Effector memory CD4-positive, alpha-beta T cell (primary cell): ENCODE data around the gene ADARB2.

ENCODE experiments used
- DNase-seq, 3 donors: peaks; one replicate each; pipeline ENCODE4 v3.0.0-alpha.2; 2020
- H3K27ac ChIP-seq: 2 replicates; pipeline ENCODE4 v1.7.0; 2013; ENCODE audit warnings: mild to moderate bottlenecking, low read length, moderate library complexity; ENCODE audit not compliant: insufficient read depth, poor library complexity, severe bottlenecking
- H3K27me3 ChIP-seq: replicated peaks from 2 replicates; pipeline ENCODE4 v1.7.0; 2013; ENCODE audit warnings: mild to moderate bottlenecking, low read length; ENCODE audit not compliant: insufficient read depth, control insufficient read depth, poor library complexity, severe bottlenecking
- H3K36me3 ChIP-seq: 2 replicates; pipeline ENCODE4 v1.7.0; 2013; ENCODE audit warnings: mild to moderate bottlenecking, low read length, moderate library complexity; ENCODE audit not compliant: control insufficient read depth, insufficient read depth
- H3K4me1 ChIP-seq: 2 replicates; pipeline ENCODE4 v1.7.0; 2013; ENCODE audit warnings: low read length, mild to moderate bottlenecking; ENCODE audit not compliant: control insufficient read depth, insufficient read depth, poor library complexity, severe bottlenecking
- H3K4me3 ChIP-seq: 2 replicates; pipeline ENCODE4 v1.7.0; 2013; ENCODE audit warnings: low read length, low read depth, mild to moderate bottlenecking; ENCODE audit not compliant: insufficient read depth, poor library complexity, severe bottlenecking
- H3K9me3 ChIP-seq: 2 replicates; pipeline ENCODE4 v1.7.0; 2013; ENCODE audit warnings: mild to moderate bottlenecking, low read length, moderate library complexity; ENCODE audit not compliant: control insufficient read depth

Gene ADARB2

GRCh38 chr10:1716839-1717238, 20.5 kb downstream of the ADARB2 start:
- Histone ChIP-seq H3K4me1 (no peaks in the 10 kb centered on the region), H3K27me3 (peaks cover 7% of the 10 kb centered on the region), H3K36me3 (no peaks in the 10 kb centered on the region), H3K9me3 (no peaks in the 10 kb centered on the region), H3K27ac (no peak overlapping the region), H3K4me3 (no peak overlapping the region)
- no peak for DNase-seq

DNA sequence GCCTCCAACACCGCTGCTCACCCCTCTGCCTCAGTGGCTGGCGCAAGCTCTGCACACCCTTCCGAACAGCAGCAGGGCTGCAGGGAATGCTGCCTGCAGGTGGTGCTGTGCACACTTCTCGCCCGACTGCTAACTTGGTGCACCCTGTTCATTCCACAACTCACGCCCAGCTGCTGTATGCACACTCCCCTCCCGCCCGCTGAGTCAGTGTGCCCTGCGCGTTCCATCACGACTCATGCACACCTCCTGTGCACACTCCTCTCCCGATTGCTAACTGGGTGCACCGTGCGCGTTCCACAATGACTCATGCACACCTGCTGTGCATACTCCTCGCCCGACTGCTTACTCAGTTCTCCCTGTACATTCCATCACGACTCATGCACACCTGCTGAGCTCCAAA, 21.5 kb downstream of the ADARB2 start:
- no peaks in the 10 kb centered on the region for H3K4me1 ChIP-seq
- H3K36me3 ChIP-seq: no peaks in the 10 kb centered on the region
- H3K4me3 ChIP-seq: no peak overlapping the region
- no peaks in the 10 kb centered on the region for H3K9me3 ChIP-seq
- H3K27me3 ChIP-seq: peaks cover 12% of the 10 kb centered on the region
- no peak overlapping the region for H3K27ac ChIP-seq
- DNase-seq: no peak

GRCh38 chr10:1712944-1713671, 24.2 kb downstream of the ADARB2 start:
- H3K36me3 ChIP-seq: no peaks in the 10 kb centered on the region
- peaks cover 13% of the 10 kb centered on the region for H3K27me3 ChIP-seq
- no peaks in the 10 kb centered on the region for H3K9me3 ChIP-seq
- DNase-seq: no peak
- no peak overlapping the region for H3K4me3 ChIP-seq
- no peak overlapping the region for H3K27ac ChIP-seq
- no peaks in the 10 kb centered on the region for H3K4me1 ChIP-seq

GRCh38 chr10:1712314-1712713, 25.0 kb downstream of the ADARB2 start:
- Histone ChIP-seq H3K9me3 (no peaks in the 10 kb centered on the region), H3K27ac (no peak overlapping the region), H3K27me3 (peaks cover 13% of the 10 kb centered on the region)

GRCh38 chr10:1709161-1709560, 28.2 kb downstream of the ADARB2 start:
- Histone ChIP-seq H3K9me3 (no peaks in the 10 kb centered on the region), H3K4me1 (peaks cover 11% of the 10 kb centered on the region), H3K4me3 (no peak overlapping the region), H3K36me3 (no peaks in the 10 kb centered on the region), H3K27ac (no peak overlapping the region), H3K27me3 (peaks cover 10% of the 10 kb centered on the region)
- no peak for DNase-seq

More at GRCh38 chr10:1712314-1712713, 25.0 kb downstream of the ADARB2 start:
- Histone ChIP-seq H3K4me3 (no peak overlapping the region), H3K4me1 (peaks cover under 1% of the 10 kb centered on the region), H3K36me3 (no peaks in the 10 kb centered on the region)
- no peak for DNase-seq

GRCh38 chr10:1708746-1709145, 28.6 kb downstream of the ADARB2 start:
- no peak for DNase-seq
- Histone ChIP-seq H3K36me3 (no peaks in the 10 kb centered on the region), H3K9me3 (no peaks in the 10 kb centered on the region), H3K4me3 (no peak overlapping the region), H3K27ac (no peak overlapping the region), H3K27me3 (peaks cover 6% of the 10 kb centered on the region), H3K4me1 (peaks cover 11% of the 10 kb centered on the region)

GRCh38 chr10:1706711-1707110, 30.6 kb downstream of the ADARB2 start:
- H3K27ac ChIP-seq: no peak overlapping the region
- no peaks in the 10 kb centered on the region for H3K9me3 ChIP-seq
- peaks cover 6% of the 10 kb centered on the region for H3K27me3 ChIP-seq
- H3K4me3 ChIP-seq: no peak overlapping the region
- no peak for DNase-seq
- H3K36me3 ChIP-seq: no peaks in the 10 kb centered on the region
- peaks cover 11% of the 10 kb centered on the region for H3K4me1 ChIP-seq

DNA sequence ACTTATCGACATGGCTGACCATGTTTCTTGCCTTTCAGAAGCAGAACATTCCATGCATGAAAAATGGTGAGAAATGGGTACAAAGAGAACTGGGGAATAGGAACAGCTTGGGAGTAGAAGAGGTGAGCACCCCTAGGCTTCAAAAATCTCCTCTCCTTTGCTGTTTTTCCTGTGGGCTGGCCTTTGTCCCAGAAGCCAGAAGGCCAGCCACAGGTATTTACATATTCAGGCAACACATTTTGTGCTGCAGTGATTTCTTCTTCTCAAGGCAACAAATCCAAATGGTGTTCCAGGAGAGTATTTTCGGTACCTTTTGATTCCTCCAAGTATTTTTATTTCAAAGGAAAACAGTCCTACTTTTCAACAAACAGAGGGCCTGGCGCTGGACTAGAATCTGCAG, 31.1 kb downstream of the ADARB2 start:
- Histone ChIP-seq H3K36me3 (no peaks in the 10 kb centered on the region), H3K27ac (no peak overlapping the region), H3K27me3 (peaks cover 5% of the 10 kb centered on the region), H3K4me3 (no peak overlapping the region), H3K9me3 (no peaks in the 10 kb centered on the region), H3K4me1 (peaks cover 11% of the 10 kb centered on the region)
- no peak for DNase-seq

DNA sequence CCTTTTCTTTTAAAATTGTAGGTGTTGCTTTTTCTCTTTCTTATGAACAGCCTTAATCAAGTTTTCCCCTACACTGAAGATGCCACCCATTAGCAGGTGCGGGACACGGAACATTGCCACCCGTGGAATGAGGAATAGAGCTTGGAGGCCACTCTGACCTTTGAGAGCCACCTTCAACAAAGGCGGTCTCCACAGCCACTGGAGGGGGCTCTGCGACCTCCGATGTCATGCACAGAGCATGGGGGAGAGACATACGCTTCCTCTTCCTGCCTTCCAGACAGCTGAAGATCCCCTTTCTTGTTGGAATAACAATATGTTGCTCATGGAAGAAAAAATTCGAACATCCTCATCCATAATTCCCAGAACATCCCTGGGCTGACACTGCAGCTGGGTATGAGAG, 39.1 kb downstream of the ADARB2 start:
- H3K9me3 ChIP-seq: no peaks in the 10 kb centered on the region
- DNase-seq: no peak
- H3K27ac ChIP-seq: no peak overlapping the region
- H3K36me3 ChIP-seq: no peaks in the 10 kb centered on the region
- no peaks in the 10 kb centered on the region for H3K4me1 ChIP-seq
- no peaks in the 10 kb centered on the region for H3K27me3 ChIP-seq
- H3K4me3 ChIP-seq: no peak overlapping the region

- H3K36me3 ChIP-seq: no peaks in the 10 kb centered on the region
These were observed 41.2 kb downstream of the ADARB2 start for GRCh38 chr10:1696106-1696505.

More at GRCh38 chr10:1696106-1696505, 41.2 kb downstream of the ADARB2 start:
- DNase-seq: no peak
- Histone ChIP-seq H3K27me3 (no peaks in the 10 kb centered on the region), H3K4me1 (no peaks in the 10 kb centered on the region), H3K4me3 (no peak overlapping the region), H3K27ac (no peak overlapping the region), H3K9me3 (no peaks in the 10 kb centered on the region)
